Keratinocyte (primary cell): ENCODE results near the gene IL19. TPM values are rescaled to one million over a fixed set of nuclear protein-coding genes. Genes with fewer than 3 reads are reported as not detected.

ENCODE experiments used
- DNase-seq: peaks from one replicate; pipeline ENCODE4 v3.0.0-alpha.2; 2011; ENCODE audit warnings: low read depth, missing footprints, low spot score
- FAIRE-seq: peaks from 2 replicates; lab custom pipeline; 2011; peaks lifted over from hg19 to GRCh38; lab: Jason Lieb, UNC
- H2AFZ ChIP-seq: 2 replicates; pipeline ENCODE4 v1.6.0; 2012; ENCODE audit warnings: low read length, control low read depth, inconsistent platforms; ENCODE audit not compliant: control insufficient read depth
- H3K27ac ChIP-seq: 2 replicates; pipeline ENCODE4 v1.5.1; 2011; ENCODE audit warnings: low read length; ENCODE audit not compliant: control insufficient read depth, insufficient read depth
- H3K27me3 ChIP-seq: 3 replicates; pipeline ENCODE4 v1.6.0; 2011; ENCODE audit warnings: low read length; ENCODE audit not compliant: control insufficient read depth, insufficient read depth; ENCODE audit errors: extremely low read depth
- H3K36me3 ChIP-seq, 2 experiments: 2 replicates in 1 of 2; 3 replicates in 1 of 2; pipeline ENCODE4 v1.5.1; 2011; ENCODE audit warnings: low read length in 2 of 2, mild to moderate bottlenecking in 1 of 2; ENCODE audit not compliant: control insufficient read depth in 2 of 2, insufficient read depth in 2 of 2; ENCODE audit errors: extremely low read depth in 1 of 2
- H3K4me1 ChIP-seq: 3 replicates; pipeline ENCODE4 v1.5.1; 2011; ENCODE audit warnings: low read length; ENCODE audit not compliant: control insufficient read depth, insufficient read depth; ENCODE audit errors: extremely low read depth
- H3K4me2 ChIP-seq: 3 replicates; pipeline ENCODE4 v1.6.0; 2011; ENCODE audit warnings: low read depth, low read length; ENCODE audit not compliant: control insufficient read depth, insufficient read depth; ENCODE audit errors: extremely low read depth
- H3K4me3 ChIP-seq, 3 experiments: fragments of 200-600 bp in 1 of 3; sonication (generic) in 1 of 3; 2 replicates in 2 of 3; 3 replicates in 1 of 3; pipeline ENCODE4 v1.5.1; 2011 to 2016; ENCODE audit warnings: low read length in 3 of 3, mild to moderate bottlenecking in 3 of 3, control low read depth in 2 of 3, inconsistent platforms in 1 of 3, low read depth in 1 of 3, mixed read lengths in 1 of 3, mixed run types in 1 of 3, moderate library complexity in 1 of 3; ENCODE audit not compliant: control insufficient read depth in 2 of 3, insufficient read depth in 2 of 3; ENCODE audit errors: extremely low read depth in 1 of 3
- H3K79me2 ChIP-seq: 2 replicates; pipeline ENCODE4 v1.6.0; 2012; ENCODE audit warnings: low read length; ENCODE audit not compliant: control insufficient read depth, insufficient read depth
- H3K9ac ChIP-seq: 3 replicates; pipeline ENCODE4 v1.6.0; 2011; ENCODE audit warnings: low read length; ENCODE audit not compliant: control insufficient read depth, insufficient read depth; ENCODE audit errors: extremely low read depth
- H3K9me1 ChIP-seq: 3 replicates; pipeline ENCODE4 v1.6.0; 2011; ENCODE audit warnings: low read length; ENCODE audit not compliant: control insufficient read depth, insufficient read depth; ENCODE audit errors: extremely low read depth
- H3K9me3 ChIP-seq: 2 replicates; pipeline ENCODE4 v1.5.1; 2012; ENCODE audit warnings: low read depth, low read length; ENCODE audit not compliant: control insufficient read depth
- H4K20me1 ChIP-seq: 3 replicates; pipeline ENCODE4 v1.6.0; 2011; ENCODE audit warnings: low read length; ENCODE audit not compliant: control insufficient read depth, insufficient read depth; ENCODE audit errors: extremely low read depth
- EZH2 ChIP-seq: IDR thresholded peaks from one replicate; pipeline ENCODE4 v1.6.1; 2012; ENCODE audit warnings: inconsistent platforms, mild to moderate bottlenecking, low read length, moderate library complexity
- dilution Hi-C: fragments of 300-500 bp; cut with MboI; formaldehyde crosslinking; loops from one replicate; pipeline ENCODE4 v1.7.0; 2020; ENCODE audit warnings: low sequenced_read_pairs; ENCODE audit not compliant: extremely low pct_ligation_motif_present
- polyA plus RNA-seq, 5 experiments: library from polyadenylated mRNA; depleted of rRNA in 3 of 5; stranded (reverse) in 3 of 5; stranded (forward) in 1 of 5; unstranded in 1 of 5; fragments of >200 nt; gene quantifications; 1 replicate in 1 of 5; 2 replicates in 3 of 5; 3 replicates in 1 of 5; pipeline versions ENCODE4 v1.2.1 to v1.2.3, GENCODE V29; 2011 to 2012; ENCODE audit warnings: missing spikeins in 2 of 5, low read depth in 1 of 5, low replicate concordance in 1 of 5
- TF ChIP-seq, protein P1 (sequence below), 3 experiments: IDR thresholded peaks in 1 of 3; conservative IDR thresholded peaks in 1 of 3; optimal IDR thresholded peaks in 1 of 3; 2 replicates in 2 of 3; 3 replicates in 1 of 3; pipeline versions ENCODE3 to v1.5.1; 2011; ENCODE audit warnings: low read length in 3 of 3, mild to moderate bottlenecking in 3 of 3, moderate library complexity in 2 of 3, control low read depth in 1 of 3, inconsistent platforms in 1 of 3; ENCODE audit not compliant: insufficient read depth in 2 of 3; ENCODE audit errors: extremely low read depth in 1 of 3

IL19 gene
- polyA plus RNA-seq, 1 donor (not counting 4 experiments of a cell fraction or from before 2014, with no cell fraction given): not detected

DNA sequence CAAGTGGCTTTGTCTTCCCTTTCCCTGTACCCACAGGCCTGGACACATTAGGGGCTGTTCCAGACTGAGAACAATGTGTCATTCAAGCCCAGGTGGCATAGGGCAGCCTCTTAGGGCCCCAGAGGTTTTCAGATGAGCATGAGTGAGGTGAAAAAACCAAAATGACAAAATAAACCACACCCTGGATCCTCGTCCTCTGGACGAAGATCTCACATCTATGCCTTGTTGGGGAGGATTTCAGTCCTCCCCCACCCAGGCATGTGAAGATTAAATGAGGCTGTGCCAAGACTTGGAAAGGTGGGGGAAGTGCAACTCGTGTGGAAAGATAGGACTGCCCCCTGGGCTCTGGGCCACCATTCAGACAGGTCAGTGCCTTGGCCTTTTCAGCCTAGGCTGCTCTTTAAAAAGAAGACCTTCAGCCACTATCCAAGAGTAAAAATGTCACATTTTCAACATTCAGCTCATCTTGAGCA is 32.8 kb upstream of the IL19 start:
- peaks cover 8% of the 10 kb centered on the region for H3K4me1 ChIP-seq
- H3K9ac ChIP-seq: no peak overlapping the region
- no peak for TF ChIP-seq EZH2
- TF ChIP-seq, protein P1, sequence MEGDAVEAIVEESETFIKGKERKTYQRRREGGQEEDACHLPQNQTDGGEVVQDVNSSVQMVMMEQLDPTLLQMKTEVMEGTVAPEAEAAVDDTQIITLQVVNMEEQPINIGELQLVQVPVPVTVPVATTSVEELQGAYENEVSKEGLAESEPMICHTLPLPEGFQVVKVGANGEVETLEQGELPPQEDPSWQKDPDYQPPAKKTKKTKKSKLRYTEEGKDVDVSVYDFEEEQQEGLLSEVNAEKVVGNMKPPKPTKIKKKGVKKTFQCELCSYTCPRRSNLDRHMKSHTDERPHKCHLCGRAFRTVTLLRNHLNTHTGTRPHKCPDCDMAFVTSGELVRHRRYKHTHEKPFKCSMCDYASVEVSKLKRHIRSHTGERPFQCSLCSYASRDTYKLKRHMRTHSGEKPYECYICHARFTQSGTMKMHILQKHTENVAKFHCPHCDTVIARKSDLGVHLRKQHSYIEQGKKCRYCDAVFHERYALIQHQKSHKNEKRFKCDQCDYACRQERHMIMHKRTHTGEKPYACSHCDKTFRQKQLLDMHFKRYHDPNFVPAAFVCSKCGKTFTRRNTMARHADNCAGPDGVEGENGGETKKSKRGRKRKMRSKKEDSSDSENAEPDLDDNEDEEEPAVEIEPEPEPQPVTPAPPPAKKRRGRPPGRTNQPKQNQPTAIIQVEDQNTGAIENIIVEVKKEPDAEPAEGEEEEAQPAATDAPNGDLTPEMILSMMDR (optimal IDR thresholded peaks at IDR 0.05 in 1 of 3, IDR thresholded peaks at IDR 0.05 in 1 of 3, conservative IDR thresholded peaks at IDR 0.05 in 1 of 3; ENCODE audit: extremely low read depth in 1 of 3, insufficient read depth in 2 of 3, low read length in 3 of 3): no peak
- no peak overlapping the region for H3K4me2 ChIP-seq
- H3K4me3 ChIP-seq: no peak overlapping the region
- DNase-seq (no peak), FAIRE-seq (no peak)
- H3K27me3 ChIP-seq: no peaks in the 10 kb centered on the region
- H3K79me2 ChIP-seq: no peaks in the 10 kb centered on the region
- H3K9me1 ChIP-seq: no peaks in the 10 kb centered on the region
- dilution Hi-C loops: no loop called here
- no peak overlapping the region for H2AFZ ChIP-seq
- H3K9me3 ChIP-seq: no peaks in the 10 kb centered on the region
- H4K20me1 ChIP-seq: no peaks in the 10 kb centered on the region
- H3K36me3 ChIP-seq: peaks cover 13 to 15% of the 10 kb centered on the region in 2 experiments
- H3K27ac ChIP-seq: no peak overlapping the region

DNA sequence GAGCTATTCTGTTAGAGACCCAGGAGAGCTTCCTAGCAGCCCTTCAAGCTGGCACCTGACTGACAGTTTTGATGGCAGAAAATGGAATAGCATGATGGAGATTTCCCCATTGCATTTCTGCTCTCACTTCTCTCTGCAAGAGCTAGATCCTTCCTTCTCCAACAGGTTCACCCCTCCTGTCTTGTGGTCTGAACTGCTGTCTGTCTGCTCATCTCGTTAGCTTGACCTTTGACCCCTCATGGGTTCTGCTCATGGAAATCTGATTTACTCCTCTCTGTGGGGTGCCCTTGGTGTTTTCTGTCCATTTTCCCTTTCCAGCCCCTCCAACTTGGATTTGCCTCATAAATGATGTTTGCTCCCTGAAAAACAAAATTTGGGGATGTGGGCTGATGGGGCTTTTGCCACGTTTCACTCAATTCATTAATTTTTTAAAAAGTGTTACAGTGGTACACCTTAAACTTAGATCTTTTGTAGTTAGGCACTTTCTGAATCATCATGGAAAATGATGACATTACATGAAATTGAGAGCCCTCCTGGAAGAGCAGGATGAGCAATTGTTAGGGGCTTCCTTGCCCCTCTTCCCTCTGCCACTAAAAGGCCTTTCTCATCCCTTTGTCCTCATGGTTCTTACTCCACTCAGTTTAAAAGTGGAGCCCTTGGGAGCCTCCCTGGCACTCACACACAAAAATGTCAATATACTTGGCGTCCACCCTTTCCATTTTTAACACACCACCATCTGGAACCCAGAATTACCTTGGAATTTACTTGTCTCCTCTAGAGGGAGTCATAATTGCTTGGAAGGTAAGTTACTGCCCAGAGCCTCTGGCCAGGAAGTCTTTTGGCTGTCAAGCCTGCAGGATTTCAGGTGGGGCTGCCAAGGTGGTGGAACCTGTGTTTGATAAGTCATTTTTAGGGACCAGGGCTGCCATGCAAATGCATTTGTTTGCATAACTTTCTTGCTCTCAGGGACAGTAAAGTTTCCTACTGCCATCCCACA is 31.9 kb upstream of the IL19 start:
- Histone ChIP-seq H4K20me1 (no peaks in the 10 kb centered on the region), H3K27ac (no peak overlapping the region), H3K9me3 (no peaks in the 10 kb centered on the region), H3K27me3 (no peaks in the 10 kb centered on the region), H3K79me2 (no peaks in the 10 kb centered on the region), H3K9ac (no peak overlapping the region), H3K4me3 (no peak overlapping the region), H3K9me1 (no peaks in the 10 kb centered on the region), H3K4me1 (peaks cover 8% of the 10 kb centered on the region), H2AFZ (no peak overlapping the region), H3K36me3 (peaks cover 13% of the 10 kb centered on the region in 2 experiments), H3K4me2 (no peak overlapping the region)
- no peak for FAIRE-seq
- no peak for DNase-seq
- no peak for TF ChIP-seq EZH2
- TF ChIP-seq, protein P1 (optimal IDR thresholded peaks at IDR 0.05 in 1 of 3, IDR thresholded peaks at IDR 0.05 in 1 of 3, conservative IDR thresholded peaks at IDR 0.05 in 1 of 3; ENCODE audit: extremely low read depth in 1 of 3, insufficient read depth in 2 of 3, low read length in 3 of 3): peak; percentile 41 to 53 (median 43)
- dilution Hi-C loops: no loop called here
